ENCODE data around the gene LPP.

Gene LPP

DNA sequence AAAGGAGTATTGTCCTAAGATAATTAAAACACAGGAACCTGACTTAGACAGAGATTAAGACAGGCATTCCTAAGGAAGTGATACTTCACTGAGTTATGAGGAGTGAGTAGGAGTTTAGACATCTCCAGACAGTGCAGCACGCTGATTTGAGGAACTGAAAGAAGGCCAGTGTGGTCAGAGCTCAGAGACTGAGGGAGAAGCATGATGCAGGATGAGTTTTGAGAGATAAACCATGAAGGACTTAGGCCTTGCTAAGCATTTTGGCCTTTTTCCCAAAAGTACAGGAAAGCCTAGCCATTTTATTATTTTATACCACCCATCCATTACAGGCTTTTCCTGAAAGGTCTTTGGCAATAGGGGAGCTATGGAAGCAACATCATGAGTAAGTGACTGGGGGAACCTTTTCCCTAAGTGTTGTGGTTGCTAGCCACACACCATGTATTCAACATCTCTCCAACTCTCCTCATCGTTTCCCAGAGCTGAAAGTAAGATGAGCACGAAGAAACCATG lies 642.2 kb downstream of the LPP start:
- ChIA-PET POLR2A (no interaction called here), CTCF (no interaction called here)
- TF ChIP-seq, protein P1, sequence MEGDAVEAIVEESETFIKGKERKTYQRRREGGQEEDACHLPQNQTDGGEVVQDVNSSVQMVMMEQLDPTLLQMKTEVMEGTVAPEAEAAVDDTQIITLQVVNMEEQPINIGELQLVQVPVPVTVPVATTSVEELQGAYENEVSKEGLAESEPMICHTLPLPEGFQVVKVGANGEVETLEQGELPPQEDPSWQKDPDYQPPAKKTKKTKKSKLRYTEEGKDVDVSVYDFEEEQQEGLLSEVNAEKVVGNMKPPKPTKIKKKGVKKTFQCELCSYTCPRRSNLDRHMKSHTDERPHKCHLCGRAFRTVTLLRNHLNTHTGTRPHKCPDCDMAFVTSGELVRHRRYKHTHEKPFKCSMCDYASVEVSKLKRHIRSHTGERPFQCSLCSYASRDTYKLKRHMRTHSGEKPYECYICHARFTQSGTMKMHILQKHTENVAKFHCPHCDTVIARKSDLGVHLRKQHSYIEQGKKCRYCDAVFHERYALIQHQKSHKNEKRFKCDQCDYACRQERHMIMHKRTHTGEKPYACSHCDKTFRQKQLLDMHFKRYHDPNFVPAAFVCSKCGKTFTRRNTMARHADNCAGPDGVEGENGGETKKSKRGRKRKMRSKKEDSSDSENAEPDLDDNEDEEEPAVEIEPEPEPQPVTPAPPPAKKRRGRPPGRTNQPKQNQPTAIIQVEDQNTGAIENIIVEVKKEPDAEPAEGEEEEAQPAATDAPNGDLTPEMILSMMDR (IDR thresholded peaks at IDR 0.05; ENCODE audit: control extremely low read depth, extremely low read depth, low read depth, missing control alignments), result no peak
- DNase-seq (ENCODE audit: extremely low spot score), result peak; percentile 21

DNA sequence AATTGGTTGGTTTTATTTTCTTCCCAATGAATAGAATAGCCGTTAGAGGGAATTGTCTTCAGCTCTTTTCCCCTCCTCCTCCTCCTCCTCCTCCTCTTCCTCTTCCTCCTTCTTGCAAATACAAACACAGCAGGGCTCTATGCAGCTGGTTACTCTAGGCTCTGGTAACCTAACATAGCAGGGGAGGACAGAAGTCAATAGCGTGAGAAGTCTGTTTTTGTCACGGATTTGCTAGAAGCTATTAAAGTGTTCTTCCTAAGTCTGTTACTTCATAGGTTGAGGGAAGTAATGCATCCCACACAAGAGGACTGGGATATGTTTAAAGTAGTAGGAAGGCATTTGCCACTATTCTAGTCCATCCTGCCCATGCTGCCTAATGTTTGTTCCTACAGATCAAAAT lies 643.1 kb downstream of the LPP start:
- TF ChIP-seq, protein P1 (IDR thresholded peaks at IDR 0.05; ENCODE audit: control extremely low read depth, extremely low read depth, low read depth, missing control alignments), result no peak
- ChIA-PET POLR2A (no interaction called here), CTCF (interaction anchor here (0.7 to 1.0 kb wide), 3 partner anchors 9 to 12 kb away, joined by 3 to 4 read pairs (median 3); no protein-coding TSS in a partner anchor)
- no peak for DNase-seq (ENCODE audit: extremely low spot score)

DNA sequence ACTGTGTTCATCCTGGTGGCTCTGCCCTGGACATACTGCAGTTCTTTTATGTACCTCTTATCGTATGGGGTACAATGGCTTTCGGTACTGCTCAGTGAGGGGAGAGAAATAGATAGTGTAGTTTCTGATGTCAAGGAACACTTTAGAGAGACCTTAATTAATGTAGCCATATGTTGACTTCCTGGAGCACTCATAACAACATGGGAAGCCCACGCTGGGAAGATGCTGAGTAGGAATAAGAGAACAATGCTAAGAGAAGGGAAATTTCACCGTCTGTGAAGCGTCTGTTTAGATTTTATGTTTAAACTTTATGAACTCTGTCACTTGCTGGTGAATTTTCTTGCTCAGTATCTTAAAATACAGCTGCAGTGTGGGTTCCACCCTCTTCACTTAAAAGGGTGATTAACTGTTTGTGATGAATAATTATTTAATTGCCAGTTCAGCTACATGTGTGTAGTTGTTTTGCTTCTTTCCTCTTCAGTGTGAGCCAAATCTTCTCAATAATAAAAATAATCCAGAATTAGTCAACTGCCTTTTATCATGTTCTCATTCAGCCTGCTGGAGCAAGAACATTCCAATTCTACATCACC lies 644.7 kb downstream of the LPP start:
- TF ChIP-seq, protein P1 (IDR thresholded peaks at IDR 0.05; ENCODE audit: control extremely low read depth, extremely low read depth, low read depth, missing control alignments), result no peak
- POLR2A ChIA-PET, result no interaction called here
- no peak for DNase-seq (ENCODE audit: extremely low spot score)
- CTCF ChIA-PET, result no interaction called here

DNA sequence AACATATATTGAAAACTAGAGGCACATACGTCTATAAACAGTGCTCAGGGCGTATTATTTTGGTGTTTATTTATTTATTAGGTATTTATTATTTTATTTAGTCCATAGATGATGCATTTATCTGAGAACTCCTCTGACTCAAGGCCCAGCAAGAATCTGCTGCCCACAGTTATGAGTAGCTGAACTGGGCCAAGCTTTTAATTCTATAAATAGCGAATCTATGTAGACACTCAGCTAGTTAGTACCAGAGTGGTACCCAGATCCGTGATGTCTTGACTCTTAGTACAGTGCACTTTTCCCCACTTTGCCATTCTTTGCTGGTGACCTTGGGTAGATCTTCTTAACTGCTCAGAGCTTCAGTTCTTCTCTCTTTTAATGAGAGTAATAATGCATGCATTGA lies 647.4 kb downstream of the LPP start:
- ChIA-PET CTCF (interaction anchor here (1.2 kb wide), 1 partner anchor 9 kb away, joined by 3 read pairs; no protein-coding TSS in a partner anchor), POLR2A (no interaction called here)
- no peak for DNase-seq (ENCODE audit: extremely low spot score)
- TF ChIP-seq, protein P1 (IDR thresholded peaks at IDR 0.05; ENCODE audit: control extremely low read depth, extremely low read depth, low read depth, missing control alignments), result no peak

DNA sequence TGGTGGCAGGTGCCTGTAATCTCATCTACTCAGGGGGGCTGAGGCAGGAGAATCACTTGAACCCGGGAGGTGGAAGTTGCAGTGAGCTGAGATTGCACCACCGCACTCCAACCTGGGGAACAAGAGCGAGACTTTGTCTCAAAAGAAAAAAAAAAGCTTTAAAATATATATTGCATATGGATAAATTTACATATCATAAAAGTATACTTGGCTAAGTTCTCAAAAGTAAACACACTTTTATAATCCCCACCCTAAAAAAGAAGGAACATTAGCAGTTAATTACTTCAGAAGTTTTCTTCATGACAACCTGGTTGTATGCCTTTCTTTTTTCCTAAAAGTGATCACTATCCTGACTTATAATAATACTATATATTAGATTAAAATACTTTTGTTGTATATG lies 648.7 kb downstream of the LPP start:
- CTCF ChIA-PET, result interaction anchor here (1.2 kb wide), 1 partner anchor 10 kb away, joined by 3 read pairs; no protein-coding TSS in a partner anchor
- DNase-seq (ENCODE audit: extremely low spot score), result no peak
- POLR2A ChIA-PET, result no interaction called here
- TF ChIP-seq, protein P1 (IDR thresholded peaks at IDR 0.05; ENCODE audit: control extremely low read depth, extremely low read depth, low read depth, missing control alignments), result no peak

DNA sequence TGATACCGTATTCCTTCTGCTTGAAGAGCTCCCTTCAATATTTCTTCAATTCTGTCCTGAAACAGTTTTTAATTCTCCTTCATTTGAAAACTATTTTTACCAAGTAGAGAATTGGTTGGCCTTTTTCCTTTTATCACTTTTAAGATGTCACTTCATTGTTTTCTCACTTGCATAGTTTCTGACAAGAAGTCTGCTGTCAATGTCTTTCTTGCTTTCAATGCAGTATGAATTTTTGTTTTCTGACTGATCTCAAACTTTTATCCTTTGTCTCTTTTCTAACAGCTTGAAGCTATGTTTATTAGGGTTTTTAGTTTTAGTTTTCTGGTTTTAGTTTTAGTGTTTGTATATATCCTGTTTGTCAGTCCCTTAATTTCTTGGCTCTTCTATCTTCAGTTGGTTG lies 653.0 kb downstream of the LPP start:
- DNase-seq (ENCODE audit: extremely low spot score), result no peak
- ChIA-PET POLR2A (no interaction called here), CTCF (interaction anchor here (1.3 to 1.4 kb wide), 2 partner anchors 9 to 13 kb away, joined by 4 to 5 read pairs; no protein-coding TSS in a partner anchor)
- TF ChIP-seq, protein P1 (IDR thresholded peaks at IDR 0.05; ENCODE audit: control extremely low read depth, extremely low read depth, low read depth, missing control alignments), result no peak
